8988T (cell line): ENCODE results near the gene SWAP70.
"Not testable (repeated sequence)": the region's sequence is repeated elsewhere in the genome, so short reads cannot be mapped to it uniquely, and the experiment has no call there.

Experiments used
- DNase-seq: peaks from one replicate; pipeline ENCODE4 v3.0.0; 2011

The SWAP70 gene

GRCh38 chr11:9726321-9727022 lies 62.6 kb downstream of the SWAP70 start:
- no peak for DNase-seq

GRCh38 chr11:9728058-9728457 lies 64.2 kb downstream of the SWAP70 start:
- no peak for DNase-seq

- DNase-seq = no peak
Measured at GRCh38 chr11:9731256-9731655, 67.4 kb downstream of the SWAP70 start.

DNA sequence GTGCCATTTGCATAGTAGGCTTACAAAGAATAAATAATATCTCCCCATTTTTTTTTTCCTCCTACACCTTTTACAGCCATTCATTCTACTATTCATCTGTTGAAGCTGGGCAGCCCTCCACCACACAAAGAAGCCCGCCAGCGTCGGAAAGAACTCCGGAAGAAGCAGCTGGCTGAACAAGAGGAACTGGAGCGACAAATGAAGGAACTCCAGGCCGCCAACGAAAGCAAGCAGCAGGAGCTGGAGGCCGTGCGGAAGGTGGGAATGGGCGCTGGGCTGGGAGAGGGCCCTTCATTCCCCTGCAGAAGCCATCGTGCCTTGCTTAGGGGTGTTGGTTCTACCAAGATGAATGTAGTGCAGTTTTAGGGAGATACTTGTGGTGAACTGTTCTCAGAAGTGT lies 68.6 kb downstream of the SWAP70 start:
- DNase-seq = no peak

GRCh38 chr11:9733212-9733611 lies 69.3 kb downstream of the SWAP70 start:
- DNase-seq = no peak

DNA sequence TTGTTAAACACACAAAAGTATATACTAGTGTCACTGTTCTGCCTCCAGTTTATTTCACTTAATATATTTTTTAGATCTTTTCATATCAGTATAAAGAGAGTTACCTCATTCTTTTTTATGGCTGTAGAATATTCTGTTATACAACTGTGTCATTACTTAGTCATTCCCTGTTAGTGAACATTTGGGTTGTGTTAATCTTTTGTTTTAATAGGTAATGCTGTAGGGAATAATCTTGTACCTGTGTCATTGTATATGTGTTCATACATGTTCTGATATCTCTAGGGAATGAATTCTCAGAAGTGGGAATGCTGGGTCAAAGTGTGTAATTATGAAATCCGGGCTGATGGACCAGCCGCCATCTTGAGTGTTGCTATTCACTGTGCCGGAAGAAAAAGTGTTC lies 71.4 kb downstream of the SWAP70 start:
- DNase-seq = no peak

DNA sequence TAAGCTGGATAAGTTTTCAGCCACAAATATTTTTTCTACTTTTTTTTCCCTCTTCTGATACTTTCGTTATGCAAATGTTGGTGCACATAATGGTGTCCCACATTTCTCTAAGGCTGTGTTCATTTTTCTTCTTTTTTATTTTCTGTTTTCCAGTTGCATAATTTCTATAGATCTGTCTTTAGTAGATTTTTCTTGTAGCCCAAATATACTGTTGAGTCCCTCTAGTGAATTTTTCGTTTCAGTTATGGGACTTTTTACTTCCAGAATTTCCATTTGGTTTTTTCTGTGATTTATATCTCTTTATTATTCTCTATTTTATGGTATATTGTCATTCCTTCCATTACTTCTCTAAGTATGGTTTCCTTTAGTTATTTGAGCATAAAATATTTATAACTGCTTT lies 72.0 kb downstream of the SWAP70 start:
- DNase-seq = no peak

DNA sequence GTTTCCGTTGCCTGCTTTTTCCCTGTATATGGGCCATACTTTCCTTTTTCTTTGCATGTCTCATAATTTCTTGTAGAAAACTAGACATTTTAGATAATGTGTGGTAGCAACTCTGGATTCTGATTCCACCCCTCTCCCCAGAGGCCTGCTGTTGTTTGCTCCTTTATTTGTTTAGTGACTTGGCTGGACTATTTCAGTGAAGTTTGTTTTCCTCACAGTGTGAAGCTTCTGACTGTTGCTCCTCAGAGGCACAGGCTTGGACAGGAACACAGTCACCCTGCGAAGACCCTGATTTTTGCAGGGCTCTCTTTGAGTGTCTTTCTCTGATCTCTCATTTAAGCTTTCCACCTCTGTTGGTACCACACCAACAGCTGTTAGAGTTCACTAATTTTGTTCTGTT lies 72.5 kb downstream of the SWAP70 start:
- no peak for DNase-seq

DNA sequence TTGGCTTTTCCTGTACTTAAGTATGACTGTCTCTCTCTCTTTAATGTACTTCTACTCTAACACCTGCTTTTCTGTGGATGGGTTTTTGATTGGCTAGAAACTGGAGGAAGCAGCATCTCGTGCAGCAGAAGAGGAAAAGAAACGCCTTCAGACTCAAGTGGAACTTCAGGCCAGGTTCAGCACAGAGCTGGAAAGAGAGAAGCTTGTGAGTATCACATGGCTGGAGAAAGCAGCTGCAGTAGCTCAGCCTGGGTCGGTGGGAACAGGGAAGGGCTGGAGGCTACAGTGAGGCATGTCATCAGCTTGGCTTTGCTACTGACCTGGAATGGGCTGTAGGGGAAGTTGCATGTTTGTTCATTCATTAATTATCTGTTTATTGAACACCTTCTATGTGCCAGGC lies 74.2 kb downstream of the SWAP70 start:
- no peak for DNase-seq

GRCh38 chr11:9738707-9739106 lies 74.8 kb downstream of the SWAP70 start:
- DNase-seq = no peak

DNA sequence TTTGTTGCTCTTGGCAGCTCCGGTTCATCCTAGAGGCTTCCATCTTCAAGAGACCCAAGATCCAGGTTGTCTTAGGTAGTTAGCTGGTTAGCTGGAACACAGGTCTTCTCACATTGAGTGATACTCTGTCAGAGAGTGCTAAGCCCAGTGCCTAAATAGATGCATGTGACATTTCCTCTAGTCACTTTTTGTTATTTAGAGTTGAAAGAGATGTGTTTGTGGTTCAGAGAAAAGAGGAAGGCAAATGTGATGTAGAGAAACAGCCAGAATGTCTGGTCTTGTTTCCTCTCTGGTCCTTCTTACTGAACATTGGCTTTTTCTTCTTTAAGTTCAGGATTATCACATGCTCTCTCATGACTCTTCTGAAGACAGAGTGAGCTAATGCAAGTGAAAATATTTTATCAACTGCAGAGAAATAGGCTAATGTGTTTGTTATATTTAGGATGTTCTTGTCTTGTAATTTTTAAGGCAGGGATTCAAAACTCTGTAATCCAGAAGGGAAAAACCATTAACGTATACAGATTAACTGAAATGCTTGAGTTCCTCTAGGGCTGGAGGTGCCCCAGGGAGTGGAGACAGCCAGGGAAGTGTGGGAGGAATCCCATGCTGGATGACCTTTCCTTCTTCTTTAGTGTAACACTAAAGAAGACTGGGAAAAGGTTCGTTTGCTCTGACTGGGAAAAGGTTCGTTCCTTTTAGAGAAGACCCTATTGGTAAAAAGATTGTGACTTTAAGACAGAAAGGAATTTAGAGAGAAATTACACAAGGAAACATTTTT lies 75.4 kb downstream of the SWAP70 start:
- DNase-seq = no peak

DNA sequence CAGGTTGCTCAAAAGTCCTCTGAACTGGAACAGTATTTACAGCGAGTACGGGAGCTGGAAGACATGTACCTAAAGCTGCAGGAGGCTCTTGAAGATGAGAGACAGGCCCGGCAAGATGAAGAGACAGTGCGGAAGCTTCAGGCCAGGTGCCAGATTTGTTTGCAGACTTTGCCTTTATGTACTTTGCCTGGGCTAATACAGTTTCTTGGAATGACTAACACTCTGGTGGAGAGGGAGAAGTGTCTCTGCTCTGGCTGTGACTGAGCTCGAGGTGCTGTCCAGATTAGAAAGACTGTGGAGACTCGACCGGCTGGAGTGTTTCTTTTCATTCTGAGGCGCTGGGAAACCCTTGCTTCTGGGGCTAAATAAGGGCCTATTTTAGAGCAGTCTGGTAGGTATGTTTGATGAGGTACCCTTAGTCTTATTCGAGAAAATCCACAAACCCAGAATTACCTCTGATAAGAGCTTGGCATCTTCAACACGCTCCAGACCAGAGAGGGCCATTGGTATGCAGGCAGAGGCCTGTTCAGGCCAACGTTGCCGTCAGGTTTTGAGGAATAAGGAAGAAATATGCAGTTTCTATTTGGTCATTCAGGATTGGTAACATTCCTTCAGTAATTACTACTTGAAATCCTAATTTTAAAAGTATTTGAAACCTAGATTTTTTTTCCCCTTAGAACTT lies 76.5 kb downstream of the SWAP70 start:
- DNase-seq = no peak

DNA sequence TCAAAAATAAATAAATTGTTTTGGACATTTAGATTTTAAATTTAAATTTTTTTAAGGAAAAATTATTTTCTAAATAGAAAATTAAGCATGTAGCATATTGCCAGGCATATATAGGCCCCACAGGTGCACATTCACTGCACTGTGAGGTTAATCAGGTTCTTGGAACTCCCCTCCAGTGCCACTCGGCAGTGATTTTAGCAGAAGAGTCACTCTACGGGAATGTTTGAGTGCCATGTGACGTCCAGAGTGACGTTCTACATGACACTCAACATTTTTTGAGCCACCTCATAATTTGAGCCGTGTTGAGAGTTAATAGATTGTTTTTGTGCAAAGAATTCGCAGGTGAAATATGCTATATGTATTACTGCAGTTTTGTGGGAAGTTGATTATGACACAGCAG lies 77.4 kb downstream of the SWAP70 start:
- DNase-seq = no peak

DNA sequence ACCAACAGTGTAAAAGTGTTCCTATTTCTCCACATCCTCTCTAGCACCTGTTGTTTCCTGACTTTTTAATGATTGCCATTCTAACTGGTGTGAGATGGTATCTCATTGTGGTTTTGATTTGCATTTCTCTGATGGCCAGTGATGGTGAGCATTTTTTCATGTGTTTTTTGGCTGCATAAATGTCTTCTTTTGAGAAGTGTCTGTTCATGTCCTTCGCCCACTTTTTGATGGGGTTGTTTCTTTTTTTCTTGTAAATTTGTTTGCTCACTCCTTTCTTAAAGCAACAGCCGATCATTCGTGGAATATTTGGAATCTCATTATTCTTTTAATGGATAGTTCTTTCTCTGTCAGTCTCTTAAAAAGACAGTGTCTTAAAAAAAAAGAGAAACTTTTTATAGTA lies 79.6 kb downstream of the SWAP70 start:
- not testable (repeated sequence) for DNase-seq

DNA sequence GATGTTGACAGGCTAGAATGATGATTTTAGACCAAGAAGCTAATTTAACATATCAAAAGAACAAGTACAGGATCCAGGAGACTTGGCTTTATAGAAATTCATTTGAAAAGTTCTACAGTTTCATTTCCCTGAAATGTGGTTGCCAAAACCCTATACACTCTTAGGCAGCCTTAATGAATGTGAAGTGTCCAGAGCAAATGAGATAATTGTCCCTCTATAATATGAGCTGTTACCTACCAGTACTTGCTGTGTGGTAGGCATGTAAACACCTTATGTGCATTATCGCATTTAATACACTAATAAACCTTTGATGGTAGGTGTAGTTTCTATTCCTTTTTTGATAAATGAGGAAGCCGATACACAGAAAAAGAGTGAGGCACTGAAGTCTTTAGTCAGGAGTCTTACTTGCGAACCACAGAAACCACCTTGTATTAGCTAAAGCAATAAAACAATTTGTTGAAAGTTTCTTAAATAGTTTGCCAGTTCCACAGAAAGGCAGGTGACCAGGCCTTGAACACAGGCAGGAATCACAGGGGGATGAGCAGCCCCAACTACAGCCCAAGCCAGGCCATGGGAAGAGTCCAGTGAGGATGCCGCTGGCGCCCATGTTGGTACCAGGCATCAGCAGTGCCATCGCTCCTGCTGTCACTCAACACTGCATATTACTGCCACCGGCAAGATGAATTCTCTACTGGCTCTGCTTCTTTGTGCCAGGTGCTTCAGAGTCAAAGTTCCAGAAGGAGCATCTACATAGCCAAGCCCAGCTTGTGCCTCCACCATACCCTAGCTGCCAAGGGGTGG lies 81.7 kb downstream of the SWAP70 start:
- no peak for DNase-seq

DNA sequence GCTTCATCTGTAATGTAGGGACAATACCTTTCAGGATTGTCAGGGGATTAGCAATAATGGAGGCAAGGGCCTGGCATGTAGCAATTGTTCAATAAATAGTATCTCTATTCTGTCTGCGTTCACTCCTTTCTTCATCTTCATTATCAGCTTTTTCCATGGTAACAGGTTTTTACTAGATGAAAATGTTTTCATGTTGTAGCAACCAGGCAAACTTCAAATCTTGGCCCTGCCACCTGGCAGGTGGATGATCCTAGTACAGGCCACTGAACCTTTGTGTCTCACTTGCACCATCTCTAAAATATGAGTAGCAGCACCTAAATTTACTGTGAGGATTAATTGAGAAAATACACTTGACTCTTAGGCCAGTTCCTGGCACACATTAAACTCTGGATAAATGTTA lies 83.4 kb downstream of the SWAP70 start:
- DNase-seq = no peak

GRCh38 chr11:9747828-9748227 lies 84.0 kb downstream of the SWAP70 start:
- no peak for DNase-seq

- DNase-seq = no peak
Measured at GRCh38 chr11:9748361-9748970, 84.6 kb downstream of the SWAP70 start.

GRCh38 chr11:9750551-9750950 lies 86.7 kb downstream of the SWAP70 start:
- no peak for DNase-seq

GRCh38 chr11:9752091-9752490 lies 88.2 kb downstream of the SWAP70 start:
- DNase-seq = no peak

DNA sequence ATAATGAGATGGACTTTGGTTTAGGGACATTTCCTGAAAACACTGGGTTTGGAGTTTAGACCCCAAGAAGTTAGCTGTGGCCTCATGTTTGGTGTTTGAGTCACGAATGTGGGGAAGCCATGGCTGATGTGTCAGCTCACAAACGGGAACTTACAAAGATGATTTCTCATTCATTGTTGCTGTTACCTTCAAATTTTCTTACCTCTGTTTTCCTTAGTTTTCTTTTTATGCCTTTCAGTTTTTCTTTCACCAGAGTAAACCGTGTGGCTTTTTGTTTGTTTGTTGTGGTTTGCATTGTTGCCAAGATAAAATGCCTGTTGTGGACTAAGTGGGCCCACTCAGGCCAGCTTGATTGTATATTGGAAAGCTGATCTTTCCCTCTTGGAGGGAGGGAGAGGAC lies 89.1 kb downstream of the SWAP70 start:
- no peak for DNase-seq

DNA sequence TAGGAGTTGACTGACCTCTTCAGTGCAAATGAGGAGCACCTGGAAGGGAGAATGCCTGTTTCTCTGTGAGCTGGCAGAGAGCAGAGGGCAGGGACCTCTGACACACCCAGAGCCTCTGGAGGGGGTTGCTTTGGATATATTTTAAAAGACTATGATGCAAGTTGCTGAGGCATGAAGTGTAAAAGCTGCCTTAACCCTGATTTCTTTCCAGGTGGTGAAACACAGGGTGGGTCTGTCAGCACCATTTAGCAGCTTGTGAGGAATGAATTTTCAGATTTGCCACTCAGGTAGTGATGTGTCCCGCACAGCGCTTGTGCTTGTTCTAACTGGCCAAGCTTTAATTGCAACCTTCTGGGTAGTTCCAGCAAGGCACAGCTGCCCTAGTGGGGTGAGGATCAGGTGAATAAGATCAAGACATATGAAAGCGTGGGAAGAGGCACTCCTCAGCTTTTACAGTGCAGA lies 90.2 kb downstream of the SWAP70 start:
- no peak for DNase-seq
